Inflammatory macrophage treated with lipopolysaccharide for 4 hours (primary cell): ENCODE results near the gene LTN1.
"Not testable (repeated sequence)": the region's sequence is repeated elsewhere in the genome, so short reads cannot be mapped to it uniquely, and the experiment has no call there.

ENCODE experiments used
- DNase-seq: peaks from one replicate; pipeline ENCODE4 v3.0.0-alpha.2; 2020

Gene LTN1

GRCh38 chr21:28986677-28987076, 6.0 kb downstream of the LTN1 start:
- DNase-seq, result no peak

- no peak for DNase-seq
Measured at GRCh38 chr21:28982637-28983036, 10.0 kb downstream of the LTN1 start.

- DNase-seq, result no peak
Measured at GRCh38 chr21:28979092-28979491, 13.6 kb downstream of the LTN1 start.

GRCh38 chr21:28975397-28975796, 17.3 kb downstream of the LTN1 start:
- no peak for DNase-seq

GRCh38 chr21:28974531-28975227, 18.0 kb downstream of the LTN1 start:
- no peak for DNase-seq

- no peak for DNase-seq
Measured at GRCh38 chr21:28972398-28972797, 20.3 kb downstream of the LTN1 start.

- DNase-seq, result no peak
Measured at GRCh38 chr21:28971171-28971570, 21.5 kb downstream of the LTN1 start.

GRCh38 chr21:28963831-28964230, 28.8 kb downstream of the LTN1 start:
- no peak for DNase-seq

- DNase-seq, result no peak
Measured at GRCh38 chr21:28962465-28962864, 30.2 kb downstream of the LTN1 start.

GRCh38 chr21:28961927-28962326, 30.8 kb downstream of the LTN1 start:
- DNase-seq, result no peak

GRCh38 chr21:28960245-28960644, 32.4 kb downstream of the LTN1 start:
- no peak for DNase-seq

GRCh38 chr21:28959367-28960099, 33.1 kb downstream of the LTN1 start:
- no peak for DNase-seq

GRCh38 chr21:28953247-28953646, 39.4 kb downstream of the LTN1 start:
- DNase-seq, result no peak

GRCh38 chr21:28952686-28953085, 40.0 kb downstream of the LTN1 start:
- no peak for DNase-seq

GRCh38 chr21:28949318-28949717, 43.4 kb downstream of the LTN1 start:
- DNase-seq, result no peak

GRCh38 chr21:28944296-28944695, 48.4 kb downstream of the LTN1 start:
- no peak for DNase-seq

- no peak for DNase-seq
Measured at GRCh38 chr21:28943631-28944030, 49.0 kb downstream of the LTN1 start.

- peak; percentile 28 for DNase-seq
Measured at GRCh38 chr21:28938726-28939125, 54.0 kb downstream of the LTN1 start.

- DNase-seq, result no peak
Measured at GRCh38 chr21:28937737-28938136, 54.9 kb downstream of the LTN1 start.

- no peak for DNase-seq
Measured at GRCh38 chr21:28936721-28937120, 56.0 kb downstream of the LTN1 start.

- no peak for DNase-seq
Measured at GRCh38 chr21:28936036-28936435, 56.6 kb downstream of the LTN1 start.

- DNase-seq, result no peak
Measured at GRCh38 chr21:28932717-28933116, 60.0 kb downstream of the LTN1 start.

- not testable (repeated sequence) for DNase-seq
Measured at GRCh38 chr21:28931708-28932372, 60.8 kb downstream of the LTN1 start.
